ENCODE measurements around the gene MAPKAPK3. TPM values are rescaled to one million over a fixed set of nuclear protein-coding genes. Genes with fewer than 3 reads are reported as not detected.
"Not testable (repeated sequence)": the region's sequence is repeated elsewhere in the genome, so short reads cannot be mapped to it uniquely, and the experiment has no call there.

The MAPKAPK3 gene
- total RNA-seq, 1 donor from 2014 or later, result 42.0 TPM

DNA sequence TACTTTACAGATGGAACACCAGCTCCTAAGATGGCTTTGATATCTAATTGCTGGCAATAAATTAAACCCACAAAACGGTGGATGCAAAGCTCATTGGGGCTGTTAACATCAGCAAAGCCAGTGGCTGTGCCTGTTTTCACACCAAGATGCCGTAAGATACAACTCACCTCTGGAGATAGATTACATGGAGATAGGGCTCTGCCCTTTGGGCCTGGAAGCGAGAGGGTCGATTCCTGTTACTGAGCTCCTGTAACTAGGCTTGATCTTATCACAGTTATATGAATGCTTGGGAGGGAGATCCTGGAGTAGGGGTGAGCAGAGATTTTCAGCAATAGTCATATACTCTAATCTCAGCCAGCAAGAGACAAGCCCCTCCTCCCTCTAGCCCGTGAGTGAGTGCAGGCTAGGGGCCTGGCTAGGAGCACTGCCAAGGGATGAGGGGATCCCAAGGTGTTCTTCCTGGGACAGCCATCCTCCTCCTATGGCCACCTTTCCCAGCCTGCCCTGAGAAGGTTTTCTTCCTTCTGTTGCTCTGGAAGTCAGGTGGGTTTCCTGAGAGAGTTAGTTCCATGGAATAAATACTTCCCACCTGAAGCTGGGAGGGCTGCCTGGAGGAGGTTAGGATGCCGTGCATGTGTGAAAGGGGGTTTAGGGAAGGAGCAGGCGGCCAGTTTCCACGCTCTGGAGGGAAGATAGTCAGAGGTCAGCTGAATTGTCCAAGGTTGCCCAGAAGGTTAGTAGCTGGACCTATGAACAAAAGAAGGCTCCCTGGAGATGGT is 39.7 kb downstream of the MAPKAPK3 start:
- no peak for DNase-seq

DNA sequence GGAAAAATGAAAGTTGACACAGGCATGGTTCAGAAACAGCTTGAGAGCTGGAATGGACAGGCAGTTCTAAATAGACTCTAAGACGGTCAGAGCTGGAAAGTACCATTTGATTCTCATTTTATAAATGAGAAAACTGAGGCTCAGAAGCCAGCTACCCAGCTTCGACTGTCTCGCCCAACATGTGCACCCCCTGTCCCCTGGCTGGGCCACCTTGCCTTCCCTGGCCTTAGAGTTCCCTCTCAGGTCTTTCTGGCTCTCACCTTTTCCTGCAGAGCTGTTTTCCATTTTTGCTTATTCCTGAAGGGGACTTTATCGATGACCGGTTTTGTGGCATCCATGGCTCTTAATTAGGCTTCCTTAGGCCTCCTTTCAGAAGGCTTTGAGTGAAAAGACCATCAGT is 40.5 kb downstream of the MAPKAPK3 start:
- no peak for DNase-seq

DNA sequence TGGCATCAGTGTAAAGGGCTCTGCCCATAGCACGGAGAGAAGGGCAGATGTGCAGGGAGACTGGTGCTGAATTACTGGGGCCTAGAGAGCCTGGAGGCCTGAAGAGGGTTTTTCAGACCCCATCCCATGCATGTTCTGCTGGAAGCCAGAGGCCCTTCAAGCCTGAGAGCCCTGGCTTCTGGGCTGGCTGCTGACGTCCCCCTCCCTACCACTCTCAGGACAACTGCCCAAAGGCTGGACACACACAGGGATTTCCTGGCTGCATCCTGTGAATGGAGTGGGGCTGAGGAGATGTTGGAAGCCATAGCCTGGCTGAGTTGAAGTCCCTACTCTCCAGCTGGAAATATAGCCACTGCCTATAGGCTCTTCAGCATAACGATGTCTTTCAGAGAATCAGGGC is 40.9 kb downstream of the MAPKAPK3 start:
- DNase-seq, result no peak

DNA sequence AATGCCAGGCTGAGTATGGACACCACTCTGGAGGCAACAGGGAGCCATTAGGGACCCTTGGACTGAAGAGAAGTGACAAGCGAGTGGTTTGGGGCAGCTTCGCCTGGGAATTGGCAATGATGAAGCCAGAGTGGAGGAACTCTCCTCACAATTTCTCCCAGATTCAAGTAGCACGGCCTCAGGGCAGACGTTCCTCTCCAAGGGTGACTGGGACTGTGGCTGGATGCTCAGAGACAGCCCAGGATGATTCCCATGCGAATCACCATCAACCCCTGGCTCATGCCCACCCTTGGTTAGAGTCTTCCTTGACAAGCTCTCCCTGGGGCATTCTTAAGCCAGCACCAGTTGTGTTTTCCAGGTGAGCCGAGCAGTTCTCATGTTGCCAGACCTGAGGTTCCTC is 41.5 kb downstream of the MAPKAPK3 start:
- DNase-seq, result no peak

DNA sequence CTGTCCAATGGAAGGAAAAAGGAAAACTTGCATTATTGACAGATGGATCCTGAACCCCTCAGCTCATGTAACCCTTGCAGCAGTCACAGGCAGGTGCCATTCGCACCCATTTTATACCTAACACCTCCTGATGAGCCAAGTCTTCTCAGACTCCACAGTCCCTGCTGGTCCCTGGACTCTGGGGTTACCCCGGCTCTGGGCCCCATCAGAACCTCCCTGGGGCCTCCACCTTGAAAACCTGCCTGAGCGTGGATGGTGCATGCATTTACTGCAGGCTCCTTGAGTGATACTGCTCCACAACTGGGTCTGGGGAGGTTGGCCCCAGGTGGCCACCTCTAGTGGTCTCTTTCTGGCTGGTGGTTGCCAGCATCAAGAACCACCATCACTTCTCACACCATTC is 41.9 kb downstream of the MAPKAPK3 start:
- no peak for DNase-seq

DNA sequence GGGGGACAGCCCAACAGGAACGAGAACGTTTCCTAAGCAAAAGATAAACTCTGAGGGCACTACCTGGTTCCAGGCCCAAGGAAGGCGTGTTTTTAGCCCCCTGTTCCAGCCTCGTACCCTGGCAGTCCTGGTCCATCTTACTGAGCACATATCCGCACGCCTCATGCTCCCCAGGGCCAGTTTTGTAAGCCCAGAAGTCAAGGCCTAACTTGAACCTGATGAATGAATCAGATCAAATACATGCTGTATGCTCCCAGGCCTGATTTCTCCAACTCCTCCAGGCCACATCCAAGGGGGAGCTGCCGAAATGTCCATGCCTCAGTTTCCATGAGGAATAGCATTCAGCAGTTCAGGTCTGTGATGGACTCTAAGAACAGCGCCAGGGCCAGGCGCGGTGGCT is 43.4 kb downstream of the MAPKAPK3 start:
- no peak for DNase-seq

DNA sequence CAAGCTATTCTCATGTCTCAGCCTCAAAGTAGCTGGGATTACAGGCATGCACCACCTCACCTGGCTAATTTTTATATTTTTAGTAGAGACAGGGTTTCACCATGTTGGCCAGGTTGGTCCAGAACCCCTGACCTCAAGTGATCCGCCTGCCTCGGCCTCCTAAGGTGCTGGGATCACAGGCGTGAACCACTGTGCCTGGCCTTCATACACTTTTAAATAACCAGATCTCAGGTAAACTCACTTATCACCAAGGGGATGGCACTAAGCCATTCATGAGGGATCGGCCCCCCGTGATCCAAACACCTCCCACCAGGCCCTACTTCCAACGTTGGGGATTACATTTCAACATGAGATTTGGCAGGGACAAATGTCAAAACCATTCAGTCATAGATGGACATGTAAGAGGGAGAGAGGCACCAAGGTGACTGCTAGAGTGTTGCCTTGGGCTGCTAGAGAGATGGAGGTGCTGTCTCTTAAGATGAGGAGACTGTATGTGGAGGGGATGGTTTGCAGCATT is 44.4 kb downstream of the MAPKAPK3 start:
- no peak for DNase-seq

DNA sequence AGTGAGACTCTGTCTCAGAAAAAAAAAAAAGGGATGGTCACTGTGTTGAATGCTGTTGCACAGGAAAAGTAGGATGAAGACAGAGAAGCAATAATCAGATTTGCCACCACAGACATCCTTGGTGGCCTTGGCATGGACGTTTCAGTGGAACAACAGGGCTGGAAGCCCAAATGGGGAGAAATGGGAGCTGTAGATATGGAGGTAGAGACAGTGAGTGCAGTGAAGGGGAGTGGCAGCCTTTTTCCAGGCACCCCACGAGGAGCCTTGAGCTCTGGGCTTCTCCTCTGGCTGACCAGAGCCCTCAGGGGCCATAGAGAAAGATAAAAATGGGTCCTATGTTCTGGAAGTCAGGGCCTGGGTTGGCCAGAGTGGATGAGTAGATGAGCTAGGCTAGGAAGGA is 45.5 kb downstream of the MAPKAPK3 start:
- DNase-seq, result no peak

DNA sequence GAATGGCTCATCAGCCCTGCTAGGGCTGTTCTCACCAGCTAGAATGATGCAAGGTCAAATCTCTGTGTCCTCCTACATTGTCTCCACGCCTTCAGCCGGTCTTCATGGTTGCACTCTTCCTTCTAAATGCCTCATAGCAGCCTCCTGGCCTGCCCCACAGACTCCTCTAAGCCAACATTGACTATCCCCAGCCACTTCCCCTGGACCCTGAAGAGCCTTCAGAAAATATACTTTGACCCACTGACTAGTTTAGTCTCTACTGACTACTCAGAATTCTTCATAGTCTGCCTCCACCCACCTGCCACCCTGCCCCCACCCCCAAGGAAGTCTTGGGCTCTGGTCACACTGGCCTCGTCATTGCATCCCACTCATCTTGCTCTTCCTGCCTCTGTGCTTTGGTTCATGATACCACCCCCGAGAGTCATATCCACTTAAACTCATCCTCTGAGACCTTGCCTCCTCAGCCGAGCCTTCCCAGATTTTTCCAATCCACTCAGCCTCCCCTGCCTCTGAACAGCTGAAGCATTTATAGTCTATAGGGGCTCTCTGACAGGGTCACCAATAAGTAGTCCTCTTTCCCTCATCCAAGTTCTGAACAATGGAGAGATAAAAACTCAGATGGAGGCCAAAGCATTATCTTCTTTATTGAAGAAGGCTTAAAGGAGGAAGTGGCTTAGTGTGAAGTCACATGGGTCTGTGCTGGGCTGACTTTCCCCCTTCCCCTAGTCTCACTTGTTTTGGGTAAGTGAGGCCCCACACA is 48.3 kb downstream of the MAPKAPK3 start:
- DNase-seq, result no peak

DNA sequence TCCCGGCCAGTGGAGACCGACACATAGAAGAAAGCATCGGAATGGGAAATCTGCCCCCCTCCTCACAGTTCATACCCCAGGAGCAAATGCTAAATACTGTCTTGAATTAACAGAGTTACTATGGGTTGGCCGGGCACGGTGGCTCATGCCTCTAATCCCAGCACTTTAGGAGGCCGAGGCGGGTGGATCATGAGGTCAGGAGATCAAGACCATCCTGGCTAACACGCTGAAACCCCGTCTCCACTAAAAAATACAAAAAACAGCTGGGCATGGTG is 48.8 kb downstream of the MAPKAPK3 start:
- DNase-seq, result not testable (repeated sequence)

DNA sequence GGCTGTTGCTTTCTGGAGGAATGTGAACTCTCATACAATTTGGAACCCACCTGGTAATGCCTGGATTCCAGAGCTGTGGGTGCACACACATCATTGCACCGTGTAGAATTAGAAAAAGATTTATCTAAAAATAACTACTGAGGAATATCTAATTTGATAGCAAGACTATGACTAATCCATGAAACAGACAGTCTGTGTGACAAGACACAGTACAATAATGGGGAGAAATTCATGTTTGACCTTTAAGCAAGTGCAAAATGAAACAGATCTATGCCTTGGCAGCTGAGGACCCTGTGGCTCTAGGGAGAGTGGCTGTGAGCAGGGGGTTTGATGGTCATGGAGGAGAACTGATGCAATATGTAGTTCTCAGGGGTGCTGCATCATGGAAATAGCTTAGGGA is 49.9 kb downstream of the MAPKAPK3 start:
- no peak for DNase-seq

DNA sequence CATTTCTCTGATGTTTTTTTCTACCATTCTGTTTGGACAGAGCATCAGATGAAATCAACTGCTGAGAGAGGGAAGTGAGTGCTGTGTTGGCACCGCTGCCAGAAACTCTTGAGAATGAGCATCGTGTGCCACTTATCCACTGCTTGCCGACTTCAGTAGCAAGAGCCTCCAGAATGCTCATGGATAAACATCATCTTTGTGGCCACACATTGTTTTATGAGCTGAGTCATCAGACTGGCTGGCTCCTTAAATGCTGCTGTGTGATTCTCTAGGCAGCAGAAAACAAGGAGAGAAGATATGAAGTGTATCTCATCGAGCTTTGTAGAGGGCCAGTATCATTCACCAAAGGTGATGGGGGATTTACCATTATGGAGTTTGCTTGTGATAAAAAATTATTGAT is 54.4 kb downstream of the MAPKAPK3 start:
- no peak for DNase-seq

DNA sequence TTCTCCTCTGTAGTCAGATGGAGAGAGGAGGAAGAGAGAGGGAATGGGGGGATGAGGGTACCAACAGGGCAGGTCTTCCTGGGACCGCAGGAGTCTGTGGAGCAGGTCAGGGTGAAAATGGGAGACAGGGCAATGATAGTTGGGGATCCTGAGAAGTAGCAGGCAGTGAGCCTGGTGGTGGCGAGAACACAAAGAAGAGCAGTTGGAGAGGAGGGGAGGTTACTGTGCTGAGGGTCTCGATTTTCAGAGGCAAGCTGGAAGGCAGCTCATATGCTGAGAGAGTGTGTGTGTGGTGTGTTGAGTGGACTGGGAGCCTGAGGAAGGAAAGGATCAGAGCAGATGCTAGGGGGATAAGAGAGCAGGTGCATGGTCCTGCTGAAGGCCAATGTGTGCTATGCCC is 55.7 kb downstream of the MAPKAPK3 start:
- DNase-seq, result no peak

DNA sequence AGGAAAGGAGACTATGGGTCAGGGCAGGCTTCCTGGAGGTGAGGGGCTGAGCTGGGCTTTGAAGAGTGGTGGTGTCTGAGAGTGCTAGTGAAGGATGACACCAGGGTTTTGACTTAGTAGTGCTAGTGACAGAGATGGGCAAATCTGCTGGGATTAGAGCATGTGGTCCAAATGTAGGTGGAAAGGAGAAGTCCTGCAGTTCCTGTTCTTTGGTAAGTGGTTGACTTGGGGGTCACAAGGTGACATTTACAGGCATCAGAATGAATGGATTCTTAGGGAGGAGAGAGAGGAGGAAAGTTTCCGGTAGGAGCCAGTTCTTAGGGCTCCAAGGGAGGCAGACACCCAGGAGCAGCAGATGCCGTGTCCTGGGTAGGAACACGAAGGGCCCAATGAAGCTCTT is 57.0 kb downstream of the MAPKAPK3 start:
- no peak for DNase-seq

DNA sequence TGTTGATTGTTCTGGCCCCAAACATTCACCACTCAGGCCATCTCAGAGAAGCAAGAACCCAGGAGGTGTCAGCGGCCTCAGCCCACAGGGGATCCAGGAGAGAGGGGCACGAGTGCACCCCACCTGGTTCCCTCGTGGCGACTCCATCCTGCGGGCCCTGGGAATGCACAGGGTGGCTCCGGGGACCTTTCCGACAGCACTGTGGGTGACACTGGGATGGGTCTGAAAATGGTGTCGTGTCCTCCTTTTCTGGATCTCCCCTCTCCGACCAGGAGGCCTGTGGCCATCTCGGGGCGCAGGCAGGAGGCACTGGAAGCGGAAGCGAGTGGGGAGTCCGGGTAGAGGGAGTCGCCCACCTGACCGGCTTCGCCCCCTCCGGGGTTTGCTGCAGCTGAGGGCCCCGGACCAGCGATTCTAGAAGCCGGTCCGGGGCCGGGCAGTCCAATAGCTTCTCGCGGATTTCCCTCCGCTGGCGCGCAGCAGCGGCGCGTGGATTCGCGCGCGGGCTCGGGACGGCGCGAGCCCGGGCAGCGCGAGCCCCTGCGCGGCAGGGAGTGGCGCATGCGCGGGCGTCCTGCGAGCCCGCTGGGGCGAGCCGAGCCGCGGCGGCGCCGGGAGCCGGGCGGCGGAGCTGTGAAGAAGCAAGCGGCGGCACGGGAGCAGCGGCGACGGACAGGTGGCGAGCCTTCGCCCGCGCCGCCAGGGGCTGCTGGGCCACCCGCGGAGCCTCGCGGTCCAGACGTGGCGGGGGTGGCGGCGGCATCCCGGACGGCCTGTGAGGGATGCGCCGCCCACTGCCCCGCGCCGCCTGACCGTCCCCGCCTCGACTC is 57.6 kb downstream of the MAPKAPK3 start, which contains the start of gene DOCK3:
TSS of gene DOCK3 (plus strand) at position 579 of the 830 bp plus-strand sequence. CDS start 337 bp downstream, outside the sequence.
- DNase-seq, result peak; percentile 73

DNA sequence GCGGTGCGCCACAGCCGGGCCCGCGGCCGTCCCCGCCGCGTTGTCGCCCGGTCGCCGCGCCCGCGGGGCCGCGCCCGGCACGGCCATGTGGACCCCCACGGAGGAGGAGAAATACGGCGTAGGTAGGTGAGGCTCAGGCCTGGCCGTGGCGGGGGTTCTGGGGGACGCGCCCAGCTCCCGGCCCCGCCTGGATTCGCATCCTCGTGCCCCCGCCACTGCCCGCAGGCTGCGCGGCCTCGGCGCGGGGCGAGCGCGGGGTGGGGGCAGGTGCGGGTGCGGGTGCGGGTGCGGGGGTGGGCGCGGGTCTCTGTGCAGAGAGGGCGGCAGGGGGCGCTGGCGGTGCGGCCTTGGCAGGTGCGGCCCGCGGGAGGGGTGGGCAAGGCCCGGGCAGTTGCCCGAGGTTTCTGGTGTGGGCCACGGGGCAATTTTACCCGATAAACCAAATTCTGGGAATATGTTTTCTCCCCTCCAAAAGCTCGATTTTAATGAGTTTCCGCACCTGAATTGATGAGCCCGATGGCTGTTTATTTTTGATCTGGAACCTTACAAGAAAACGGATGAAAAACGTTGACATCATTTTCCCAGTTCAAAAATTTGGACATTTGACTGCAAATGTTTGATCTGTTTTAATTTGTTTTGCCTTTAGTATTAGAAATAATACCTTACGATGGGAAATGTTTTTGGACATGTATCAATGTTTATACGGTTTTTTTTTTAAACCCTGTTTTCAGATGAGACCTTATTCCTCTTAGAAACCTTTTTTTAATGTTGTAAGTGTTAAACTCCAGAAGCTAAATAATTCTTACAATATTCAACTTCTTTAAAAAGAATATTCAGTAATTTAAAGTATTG is 58.5 kb downstream of the MAPKAPK3 start:
- no peak for DNase-seq

DNA sequence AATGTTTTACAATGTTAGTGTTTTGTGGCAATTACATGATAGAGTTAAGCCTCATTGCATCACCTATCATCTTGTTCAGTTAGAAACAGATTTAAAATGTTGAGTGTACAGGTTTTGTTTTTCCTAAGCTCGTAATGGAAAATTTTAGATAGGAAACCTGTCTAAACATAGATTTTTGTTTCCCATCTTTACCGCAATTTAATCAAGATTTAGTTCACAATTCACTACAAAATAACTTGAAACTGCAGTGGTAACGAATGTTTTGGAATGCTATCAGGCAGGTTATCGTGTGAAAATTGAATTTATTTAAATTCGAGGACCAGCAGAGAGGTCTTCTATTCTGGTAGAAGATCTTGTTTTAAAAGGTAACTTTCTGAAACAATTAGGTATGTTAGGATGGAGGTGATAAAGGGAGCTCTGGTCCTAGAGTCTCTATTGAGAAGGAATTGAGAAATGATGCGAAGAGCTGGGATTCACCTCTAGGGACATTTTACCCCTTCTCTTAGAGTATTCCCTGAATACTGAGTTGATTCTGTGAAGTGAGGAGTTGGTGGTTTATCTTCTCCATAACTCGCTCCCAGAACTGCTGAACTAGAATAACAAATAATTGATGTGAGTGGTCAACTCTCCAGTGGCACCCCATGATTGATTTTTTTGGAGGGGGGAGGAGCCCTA is 59.2 kb downstream of the MAPKAPK3 start:
- no peak for DNase-seq

DNA sequence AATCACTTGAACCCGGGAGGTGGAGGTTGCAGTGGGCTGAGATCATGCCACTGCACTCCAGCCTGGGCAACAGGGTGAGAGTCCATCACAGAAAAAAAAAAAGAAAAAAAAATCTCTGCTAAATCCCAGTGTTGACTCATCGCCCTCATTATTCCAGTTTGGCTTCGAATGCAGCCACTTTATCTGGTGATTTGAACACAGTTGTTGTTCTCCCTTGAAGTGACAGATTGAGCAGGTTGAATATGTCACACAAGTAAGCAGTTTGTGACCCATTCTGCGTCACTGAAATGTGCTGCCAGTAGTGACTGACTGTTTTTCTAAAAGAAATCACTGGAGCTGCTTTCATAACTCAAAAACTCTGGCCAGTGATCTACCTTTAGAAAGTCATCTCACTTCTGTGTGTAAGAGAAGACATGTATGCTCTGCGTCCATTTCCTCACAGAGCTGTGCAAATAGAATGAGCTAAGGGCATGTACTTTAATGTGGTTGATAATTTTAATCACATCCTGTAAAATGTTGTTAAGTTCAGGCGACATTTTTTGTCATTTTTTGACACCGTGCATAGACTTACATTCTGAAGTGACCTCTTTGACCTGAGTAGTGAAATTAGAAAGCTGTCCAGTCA is 70.3 kb downstream of the MAPKAPK3 start:
- no peak for DNase-seq

DNA sequence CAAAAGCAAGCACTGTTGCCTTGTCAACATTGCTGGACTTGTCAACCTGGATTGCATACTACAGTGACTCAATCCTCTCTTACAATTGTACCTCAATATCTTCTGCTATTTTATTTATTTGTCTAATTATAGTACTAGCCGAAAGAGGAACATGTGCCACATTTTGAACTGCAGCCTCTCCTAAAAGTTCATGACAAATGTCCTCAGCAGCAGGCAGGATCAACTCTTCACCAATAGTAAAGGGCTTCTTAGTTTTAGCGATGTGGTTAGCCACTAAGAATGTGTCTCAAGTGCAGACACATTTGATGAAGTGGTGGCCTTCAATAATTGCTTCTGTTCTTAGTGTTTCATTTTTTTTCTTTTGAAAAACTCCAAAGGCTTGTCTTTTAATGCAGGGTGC is 71.0 kb downstream of the MAPKAPK3 start:
- DNase-seq, result no peak

DNA sequence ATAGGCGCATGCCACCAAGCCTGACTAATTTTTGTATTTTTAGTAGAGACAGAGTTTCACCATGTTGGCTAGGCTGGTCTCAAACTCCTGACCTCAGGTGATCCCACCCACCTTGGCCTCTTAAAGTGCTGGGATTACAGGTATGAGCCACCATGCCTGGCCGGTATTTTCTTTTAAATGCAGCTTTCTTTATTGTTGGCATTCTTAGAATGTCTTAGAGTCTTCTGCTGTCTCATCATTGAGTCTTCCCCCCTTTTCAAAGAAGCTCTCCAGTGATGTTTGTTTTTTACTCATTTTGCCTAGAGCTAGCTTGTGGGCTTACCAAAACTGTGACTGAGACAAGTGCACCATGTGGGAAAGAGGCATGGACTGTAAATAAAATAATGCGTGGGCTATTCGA is 71.7 kb downstream of the MAPKAPK3 start:
- not testable (repeated sequence) for DNase-seq

DNA sequence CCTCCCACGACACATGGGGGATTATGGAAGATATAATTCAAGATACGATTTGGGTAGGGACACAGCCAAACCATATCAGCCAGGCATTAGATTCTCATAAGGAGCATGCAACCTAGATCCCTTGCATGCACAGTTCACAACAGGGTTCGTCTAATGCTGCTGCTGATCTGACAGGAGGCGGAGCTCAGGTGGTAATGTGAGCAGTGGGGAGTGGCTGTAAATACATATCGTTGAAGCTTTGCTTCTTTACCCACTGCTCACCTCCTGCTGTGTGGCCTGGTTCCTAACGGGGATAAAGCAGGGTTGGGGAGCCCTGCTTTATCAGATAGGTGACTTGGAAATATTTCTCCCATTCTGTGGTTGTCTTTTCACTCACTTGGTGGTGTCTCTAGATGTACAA is 72.6 kb downstream of the MAPKAPK3 start:
- no peak for DNase-seq

All from tongue (tissue), 2 donors.